NCI-H2196 treated with DMSO at 0.1 percent for 48 hours (cell line): ENCODE data around the gene LMAN2.
A peak's percentile ranks its signal among the peaks of the same experiment; 100 is the strongest.

Experiments used
- DNase-seq: peaks from one replicate; lab custom pipeline; 2025; ENCODE audit not compliant: unreplicated experiment; lab: John Stamatoyannopoulos, UW

LMAN2 gene

GRCh38 chr5:177351392-177352329 lies at the start of gene LMAN2:
TSS of gene LMAN2 (minus strand) at chr5:177351668. CDS start at chr5:177351647, 21 bp downstream.
- DNase-seq, result peak; percentile 86

GRCh38 chr5:177399997-177400868 lies 48.8 kb upstream of the LMAN2 start, which contains the start of gene PFN3:
TSS of gene PFN3 (minus strand) at chr5:177400661. CDS start at chr5:177400576, 85 bp downstream.
- DNase-seq, result no peak

- DNase-seq, result no peak
These were observed 46.5 kb upstream of the LMAN2 start for GRCh38 chr5:177397875-177398390.

- DNase-seq, result no peak
These were observed 45.3 kb upstream of the LMAN2 start for GRCh38 chr5:177396807-177397206.

- DNase-seq, result no peak
These were observed 44.6 kb upstream of the LMAN2 start for GRCh38 chr5:177396078-177396477.

- DNase-seq, result no peak
These were observed 42.5 kb upstream of the LMAN2 start for GRCh38 chr5:177393990-177394389.

- no peak for DNase-seq
These were observed 41.8 kb upstream of the LMAN2 start for GRCh38 chr5:177393206-177393765.

GRCh38 chr5:177392765-177393164 lies 41.3 kb upstream of the LMAN2 start:
- DNase-seq, result no peak

GRCh38 chr5:177390363-177391300 lies 39.2 kb upstream of the LMAN2 start:
- DNase-seq, result peak; percentile 71

GRCh38 chr5:177389241-177390169 lies 38.0 kb upstream of the LMAN2 start:
- DNase-seq, result no peak

- DNase-seq, result no peak
These were observed 37.1 kb upstream of the LMAN2 start for GRCh38 chr5:177388521-177389052.

GRCh38 chr5:177387405-177387804 lies 35.9 kb upstream of the LMAN2 start:
- DNase-seq, result no peak

- DNase-seq, result no peak
These were observed 35.1 kb upstream of the LMAN2 start for GRCh38 chr5:177386542-177386941.

- no peak for DNase-seq
These were observed 34.3 kb upstream of the LMAN2 start for GRCh38 chr5:177385720-177386119.

GRCh38 chr5:177384134-177384533 lies 32.7 kb upstream of the LMAN2 start, which contains the start of gene SLC34A1:
TSS of gene SLC34A1 (plus strand) at chr5:177384434. CDS start at chr5:177385742, 1,308 bp downstream.
- no peak for DNase-seq

- no peak for DNase-seq
These were observed 31.7 kb upstream of the LMAN2 start for GRCh38 chr5:177383181-177383580.

- no peak for DNase-seq
These were observed 31.1 kb upstream of the LMAN2 start for GRCh38 chr5:177382423-177383029.

GRCh38 chr5:177380805-177381126 lies 29.3 kb upstream of the LMAN2 start:
- no peak for DNase-seq
